ENCODE results near the gene ZNF408.

Gene ZNF408

GRCh38 chr11:46725338-46726205 is 24.7 kb downstream of the ZNF408 start:
- H3K4me3 ChIP-seq (ENCODE audit: low read depth, low read length): no peak overlapping the region

- no peak overlapping the region for H3K4me3 ChIP-seq (ENCODE audit: low read depth, low read length)
Observed at GRCh38 chr11:46726206-46726862, 25.5 kb downstream of the ZNF408 start.

DNA sequence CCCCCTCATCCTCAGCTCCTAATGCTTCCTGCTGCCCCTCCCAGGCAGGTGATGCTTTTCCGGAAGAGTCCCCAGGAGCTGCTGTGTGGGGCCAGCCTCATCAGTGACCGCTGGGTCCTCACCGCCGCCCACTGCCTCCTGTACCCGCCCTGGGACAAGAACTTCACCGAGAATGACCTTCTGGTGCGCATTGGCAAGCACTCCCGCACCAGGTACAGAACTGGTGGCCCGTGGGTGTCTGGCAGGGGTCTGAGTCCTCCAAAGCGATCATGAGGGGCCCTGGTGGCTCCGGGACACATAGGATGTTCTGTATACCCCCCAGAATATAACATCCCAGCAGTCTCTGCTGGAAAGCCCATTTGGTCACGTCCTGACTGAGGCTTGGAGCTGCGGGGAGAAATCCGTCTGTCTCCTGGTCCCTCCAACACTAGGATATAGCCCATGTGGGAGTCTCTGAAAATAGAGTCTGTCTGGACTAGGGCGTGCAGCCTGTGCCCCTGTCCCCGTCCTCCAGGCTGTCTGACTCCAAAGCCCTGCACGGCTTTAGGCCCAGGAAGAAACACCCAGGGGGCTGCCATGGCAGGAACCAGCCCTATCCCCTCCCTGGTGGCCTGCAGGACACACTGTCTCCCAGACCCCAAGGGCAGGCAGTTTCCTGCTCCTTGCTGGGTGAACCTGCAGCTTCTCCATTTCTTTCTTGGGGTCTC is 27.3 kb downstream of the ZNF408 start:
- no peak overlapping the region for H3K4me3 ChIP-seq (ENCODE audit: low read depth, low read length)

- no peak overlapping the region for H3K4me3 ChIP-seq (ENCODE audit: low read depth, low read length)
Observed at GRCh38 chr11:46728659-46729040, 27.8 kb downstream of the ZNF408 start.

GRCh38 chr11:46729110-46730027 is 28.5 kb downstream of the ZNF408 start:
- H3K4me3 ChIP-seq (ENCODE audit: low read depth, low read length): no peak overlapping the region

DNA sequence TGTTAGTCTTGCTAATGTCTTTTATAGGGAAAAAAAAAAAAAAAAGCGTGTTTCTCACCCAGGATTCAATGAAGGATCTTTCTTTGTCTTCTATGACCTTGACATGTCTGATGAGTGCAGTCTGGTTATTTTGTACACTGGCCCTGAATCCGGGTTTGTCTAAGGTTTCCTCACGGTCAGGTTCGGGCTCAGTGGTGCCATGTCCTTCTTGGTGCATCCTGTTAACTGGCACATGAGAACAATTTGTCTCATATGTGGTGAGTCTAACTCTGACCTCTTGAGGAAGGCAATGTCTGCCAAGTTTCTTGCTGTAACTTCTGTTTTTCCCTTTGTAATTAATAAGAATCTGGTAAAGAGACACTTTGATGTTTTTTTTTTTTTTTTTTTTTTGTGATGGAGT is 30.7 kb downstream of the ZNF408 start:
- H3K4me3 ChIP-seq (ENCODE audit: low read depth, low read length): no peak overlapping the region

- no peak overlapping the region for H3K4me3 ChIP-seq (ENCODE audit: low read depth, low read length)
Observed at GRCh38 chr11:46733234-46733633, 32.4 kb downstream of the ZNF408 start.

GRCh38 chr11:46736146-46736545 is 35.3 kb downstream of the ZNF408 start:
- no peak overlapping the region for H3K4me3 ChIP-seq (ENCODE audit: low read depth, low read length)

DNA sequence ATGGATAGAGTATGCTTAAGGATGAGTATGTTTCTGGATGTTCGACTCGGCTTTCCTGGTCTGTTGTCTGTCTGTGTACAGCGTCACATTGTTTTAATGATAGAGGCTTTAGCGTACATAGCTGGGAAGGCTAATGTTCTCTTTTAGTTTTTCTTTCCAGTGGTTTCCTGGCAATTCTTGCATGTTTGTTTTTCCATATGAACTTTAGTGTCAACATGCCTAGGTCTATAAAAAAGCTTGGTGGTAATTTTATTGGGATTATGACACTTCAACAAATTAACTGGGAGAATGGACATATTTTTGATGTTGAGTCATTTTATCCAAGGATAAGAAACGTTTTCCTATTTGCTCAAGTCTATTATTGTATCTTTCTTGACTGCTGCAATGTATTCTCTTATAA is 35.8 kb downstream of the ZNF408 start:
- H3K4me3 ChIP-seq (ENCODE audit: low read depth, low read length): no peak overlapping the region

- no peak overlapping the region for H3K4me3 ChIP-seq (ENCODE audit: low read depth, low read length)
Observed at GRCh38 chr11:46737699-46738098, 36.9 kb downstream of the ZNF408 start.

GRCh38 chr11:46738887-46739286 is 38.1 kb downstream of the ZNF408 start:
- no peak overlapping the region for H3K4me3 ChIP-seq (ENCODE audit: low read depth, low read length)

GRCh38 chr11:46741600-46742484 is 41.0 kb downstream of the ZNF408 start:
- no peak overlapping the region for H3K4me3 ChIP-seq (ENCODE audit: low read depth, low read length)

- H3K4me3 ChIP-seq (ENCODE audit: low read depth, low read length): no peak overlapping the region
Observed at GRCh38 chr11:46743043-46743442, 42.2 kb downstream of the ZNF408 start.

DNA sequence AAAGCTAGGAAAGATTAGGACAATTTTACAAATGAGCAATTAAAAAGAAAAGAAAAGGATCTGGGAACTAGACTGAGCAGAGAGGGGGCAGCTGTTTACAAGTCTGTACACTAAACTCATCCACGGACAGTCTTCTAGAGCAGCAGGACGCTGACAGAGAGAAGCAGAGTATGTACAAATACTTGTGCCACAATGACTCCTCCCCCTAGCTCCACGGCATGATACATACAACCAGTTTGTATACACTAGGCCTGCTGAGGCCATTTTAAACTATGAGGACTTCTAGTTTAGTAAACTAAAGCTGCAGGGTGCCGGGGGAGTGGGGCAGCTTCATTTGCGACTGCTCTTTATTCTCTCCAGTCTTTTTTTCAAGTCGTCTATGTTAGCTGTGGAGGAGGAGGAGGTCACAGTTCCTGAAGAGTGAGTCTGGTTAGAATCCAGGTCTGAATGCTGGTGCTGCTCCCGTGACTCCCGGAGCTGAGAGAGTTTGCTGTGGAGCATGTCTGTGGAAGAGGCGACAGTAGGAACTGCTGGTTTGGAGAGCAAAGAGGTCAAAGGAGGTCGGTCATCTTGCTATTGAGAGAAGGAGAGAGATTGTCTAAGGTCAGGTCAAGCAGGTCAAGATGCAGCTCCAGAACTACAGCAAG is 43.0 kb downstream of the ZNF408 start:
- no peak overlapping the region for H3K4me3 ChIP-seq (ENCODE audit: low read depth, low read length)

GRCh38 chr11:46745328-46745727 is 44.5 kb downstream of the ZNF408 start:
- H3K4me3 ChIP-seq (ENCODE audit: low read depth, low read length): no peak overlapping the region

DNA sequence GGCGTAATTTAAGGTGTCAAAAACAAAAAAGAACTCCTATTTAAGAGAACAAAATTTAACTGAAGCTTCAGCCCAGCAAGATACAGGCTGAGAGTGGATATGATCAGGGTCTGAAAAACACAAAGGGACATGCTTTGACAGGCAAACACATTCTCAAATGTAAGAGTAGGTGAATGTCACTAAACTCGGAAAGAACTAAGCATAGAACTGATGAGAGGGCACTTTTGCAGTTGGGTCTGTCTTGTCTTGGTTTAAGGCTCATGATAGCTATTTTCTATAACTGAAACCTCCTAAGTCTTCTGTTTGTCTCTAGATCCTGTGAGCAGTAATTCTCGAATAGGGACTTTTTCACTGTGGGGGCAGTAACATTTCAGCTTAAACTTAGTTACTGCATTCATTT is 45.2 kb downstream of the ZNF408 start:
- no peak overlapping the region for H3K4me3 ChIP-seq (ENCODE audit: low read depth, low read length)

GRCh38 chr11:46747150-46747549 is 46.3 kb downstream of the ZNF408 start:
- H3K4me3 ChIP-seq (ENCODE audit: low read depth, low read length): no peak overlapping the region

Data from iPS-11a (cell line).